C1 segment of cervical spinal cord (tissue), 14 donors: ENCODE results near the gene SOWAHC.
A peak's percentile ranks its signal among the peaks of the same experiment; 100 is the strongest.

ENCODE experiments used
- DNase-seq, 14 donors: peaks; one replicate each; lab custom pipeline; 2025; lab: John Stamatoyannopoulos, UW

The SOWAHC gene

DNA sequence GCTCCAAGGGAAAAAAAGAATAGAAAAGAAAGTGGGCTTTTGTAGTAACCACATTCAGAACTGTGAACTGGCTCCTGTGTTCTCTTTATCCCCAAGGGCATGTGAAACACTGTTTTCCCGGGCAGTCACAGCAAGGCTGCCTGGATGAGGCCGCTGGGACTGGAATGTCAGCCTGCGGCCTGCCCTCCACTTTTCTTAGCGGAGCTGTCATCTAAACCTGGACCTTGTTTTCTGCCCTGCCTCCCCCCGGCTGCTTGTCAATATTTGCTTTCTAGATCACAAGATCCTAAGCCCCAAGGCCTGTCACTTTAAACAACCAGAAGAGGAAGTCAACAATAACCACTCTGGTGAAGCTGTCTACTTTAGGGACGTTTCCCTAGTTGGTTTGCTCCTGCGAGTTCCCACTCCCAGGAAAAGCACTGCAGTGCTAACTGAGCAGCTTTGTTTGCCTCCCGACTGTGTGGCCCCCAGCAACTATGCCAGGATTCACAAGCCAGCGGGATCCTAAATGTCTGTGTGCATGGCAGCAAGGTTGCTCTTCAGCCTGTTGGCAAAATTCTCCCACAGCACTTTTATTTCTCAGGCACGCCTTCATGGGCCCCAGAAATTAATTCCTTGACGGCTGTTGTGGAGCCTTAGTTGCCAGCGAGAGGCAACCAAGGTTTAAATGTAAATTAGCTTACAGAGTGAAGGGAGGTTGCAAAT, 30.6 kb downstream of the SOWAHC start:
- peak in 7 of 14 donors; percentile 7 to 49 (median 22) for DNase-seq

GRCh38 chr2:109645412-109646184, 31.4 kb downstream of the SOWAHC start:
- DNase-seq: no peak

GRCh38 chr2:109646961-109647360, 32.8 kb downstream of the SOWAHC start:
- DNase-seq: no peak

- DNase-seq: no peak
Measured at GRCh38 chr2:109647636-109648035, 33.5 kb downstream of the SOWAHC start.

DNA sequence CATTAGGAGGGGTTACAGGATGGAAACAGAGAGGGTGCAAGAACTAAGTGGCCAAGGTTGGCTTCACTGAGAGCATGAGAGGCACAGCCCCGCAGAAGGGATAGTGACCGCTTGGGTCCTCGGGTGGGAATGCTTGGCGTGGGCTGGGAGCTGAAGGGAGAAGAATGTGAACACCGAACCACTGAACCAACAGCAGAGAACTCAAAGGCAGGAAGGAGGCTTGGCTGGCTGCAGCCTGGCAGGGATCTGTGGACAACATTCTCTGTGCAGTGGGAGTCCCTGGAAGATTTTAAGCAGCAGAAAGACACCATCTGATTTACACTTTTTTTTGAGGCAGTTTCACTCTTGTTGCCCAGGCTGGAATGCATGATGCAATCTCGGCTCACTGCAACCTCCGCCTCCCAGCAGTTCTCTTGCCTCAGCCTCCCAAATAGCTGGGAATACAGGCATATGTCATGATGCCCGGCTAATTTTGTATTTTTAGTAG, 33.9 kb downstream of the SOWAHC start:
- DNase-seq: no peak

GRCh38 chr2:109649736-109650695, 35.9 kb downstream of the SOWAHC start:
- no peak for DNase-seq

GRCh38 chr2:109654326-109655050, 40.3 kb downstream of the SOWAHC start:
- DNase-seq: no peak

GRCh38 chr2:109655287-109655686, 41.1 kb downstream of the SOWAHC start:
- no peak for DNase-seq

DNA sequence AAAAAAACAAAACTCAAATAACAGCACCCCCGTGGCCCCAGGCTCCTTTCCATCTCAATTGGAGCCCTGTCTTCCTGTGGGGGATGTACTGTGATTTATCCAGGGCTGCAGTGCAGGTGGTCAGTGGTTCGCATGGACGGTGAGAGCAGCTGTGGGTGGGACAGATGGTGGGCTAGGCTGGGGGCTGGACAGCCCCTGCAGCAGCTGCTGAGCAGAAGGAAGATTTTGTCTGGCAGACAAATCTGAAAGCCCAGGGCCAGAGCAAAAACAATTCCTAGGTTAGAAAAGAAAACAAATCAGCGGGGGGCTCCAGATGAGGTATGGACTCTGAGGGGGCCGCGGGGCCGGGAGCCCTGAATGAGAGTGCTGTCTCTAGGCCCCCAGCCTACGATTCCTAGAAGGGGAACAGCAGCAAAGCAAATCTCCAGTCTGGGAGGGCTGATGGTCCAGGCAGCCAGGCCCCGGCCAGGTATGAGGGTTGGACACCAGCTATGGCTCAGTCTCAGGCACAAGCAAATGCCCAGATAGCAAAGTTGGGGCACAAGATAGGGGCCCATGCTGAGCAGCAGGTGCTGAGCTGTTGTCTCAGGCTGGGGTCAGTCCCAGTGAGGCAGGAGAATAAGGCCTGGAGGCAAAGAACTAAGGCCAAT, 45.4 kb downstream of the SOWAHC start:
- DNase-seq: no peak

GRCh38 chr2:109660046-109660860, 46.1 kb downstream of the SOWAHC start:
- DNase-seq: peak in 1 of 14 donors; percentile 30

DNA sequence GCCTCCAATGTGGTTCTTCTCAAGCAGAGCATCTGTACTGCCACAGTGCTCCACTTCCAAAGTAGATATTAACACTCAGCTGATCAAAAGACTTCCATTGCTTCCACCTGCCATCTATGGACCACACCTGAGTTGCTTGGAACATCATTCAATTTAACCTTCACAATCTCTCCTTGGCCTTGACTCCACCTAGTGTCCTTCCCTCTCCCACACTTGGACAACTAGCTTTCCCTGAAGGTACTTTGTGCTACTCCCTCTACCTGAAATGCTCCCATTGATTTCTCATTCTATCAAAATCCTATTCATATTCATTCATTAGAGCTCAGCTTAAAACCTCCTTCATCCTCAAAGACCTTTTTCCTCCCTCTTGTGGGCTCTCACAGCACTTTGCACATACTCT, 48.7 kb downstream of the SOWAHC start:
- DNase-seq: no peak

DNA sequence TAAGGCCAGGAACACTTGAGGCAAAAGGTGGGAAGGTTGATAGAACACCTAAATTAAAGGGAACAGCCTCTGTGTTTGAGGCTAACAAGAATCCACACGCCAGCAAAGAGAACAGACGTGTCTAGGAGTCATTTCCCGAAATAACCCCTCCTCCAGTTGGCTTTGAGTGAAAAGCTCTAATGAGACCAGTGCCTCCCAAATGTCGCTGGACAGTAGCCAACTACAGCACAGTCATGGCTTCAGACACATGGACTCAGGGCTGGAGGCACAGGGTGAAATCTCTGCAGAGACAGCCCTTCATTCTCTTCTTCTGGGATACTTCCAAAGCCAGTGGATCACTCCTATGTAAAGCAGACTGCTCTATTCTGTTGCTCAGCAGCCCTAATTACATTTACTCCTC, 49.6 kb downstream of the SOWAHC start:
- peak in 10 of 14 donors; percentile 5 to 85 (median 31) for DNase-seq

DNA sequence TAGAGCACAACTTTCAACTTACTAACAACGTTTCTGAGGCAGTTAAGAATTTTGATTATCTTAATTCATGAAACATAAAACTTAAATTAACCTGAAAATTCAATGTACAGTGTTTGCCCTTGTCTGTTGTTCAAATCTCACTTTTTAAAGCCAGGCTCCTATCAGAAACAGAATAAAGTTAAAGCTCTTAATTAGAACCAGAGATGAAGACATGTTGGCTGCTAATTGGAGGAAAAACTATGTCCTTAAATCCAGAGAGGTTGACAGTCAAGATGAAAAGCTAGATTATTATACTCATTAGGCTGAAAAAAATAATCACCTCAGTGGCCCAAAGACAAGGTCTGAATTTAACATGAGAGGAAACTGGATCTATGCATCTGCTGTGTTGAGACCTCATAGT, 52.3 kb downstream of the SOWAHC start:
- no peak for DNase-seq
